Measurements from ENCODE around the gene PTPN22. TPM values are rescaled to one million over a fixed set of nuclear protein-coding genes. Genes with fewer than 3 reads are reported as not detected.

The PTPN22 gene
- polyA plus RNA-seq, 1 donor (not counting 4 experiments of a cell fraction or from before 2014, with no cell fraction given): 0.39 TPM

GRCh38 chr1:113904674-113905434, 33.3 kb upstream of the PTPN22 start, which contains the start of the genes AP4B1 and DCLRE1B:
Gene AP4B1, minus strand, starts transcription at chr1:113904799. Its CDS starts 82 bp downstream, at chr1:113904717.
Gene DCLRE1B, plus strand, starts transcription at chr1:113905326. Its CDS starts 261 bp downstream, at chr1:113905587.
- dilution Hi-C loops (cut with MboI; ENCODE audit: extremely low pct_ligation_motif_present, low sequenced_read_pairs): no loop called here
- Histone ChIP-seq H3K4me2 (ENCODE audit: control insufficient read depth, extremely low read depth, insufficient read depth, low read depth, low read length) (peak within 1 kb of the TSS; percentile 95), H3K27ac (ENCODE audit: control insufficient read depth, insufficient read depth, low read length) (peak within 1 kb of the TSS; percentile 86), H3K27me3 (ENCODE audit: control insufficient read depth, extremely low read depth, insufficient read depth, low read length) (no peaks in the 10 kb centered on the region), H4K20me1 (ENCODE audit: control insufficient read depth, extremely low read depth, insufficient read depth, low read length) (no peaks in the 10 kb centered on the region), H3K79me2 (ENCODE audit: control insufficient read depth, insufficient read depth, low read length) (peaks cover 16% of the 10 kb centered on the region), H2AFZ (ENCODE audit: control insufficient read depth, low read length) (peak within 1 kb of the TSS; percentile 98), H3K9me3 (ENCODE audit: control insufficient read depth, low read depth, low read length) (no peaks in the 10 kb centered on the region), H3K9me1 (ENCODE audit: control insufficient read depth, extremely low read depth, insufficient read depth, low read length) (no peaks in the 10 kb centered on the region), H3K9ac (ENCODE audit: control insufficient read depth, extremely low read depth, insufficient read depth, low read length) (peak within 1 kb of the TSS; percentile 91), H3K4me1 (ENCODE audit: control insufficient read depth, extremely low read depth, insufficient read depth, low read length) (peaks cover 14% of the 10 kb centered on the region), H3K36me3 (ENCODE audit: control insufficient read depth in 2 of 2, extremely low read depth in 1 of 2, insufficient read depth in 2 of 2, low read length in 2 of 2) (peaks cover 3 to 14% of the 10 kb centered on the region in 2 experiments), H3K4me3 (ENCODE audit: control insufficient read depth in 2 of 3, extremely low read depth in 1 of 3, insufficient read depth in 2 of 3, low read depth in 1 of 3, low read length in 3 of 3) (peak within 1 kb of the TSS; percentile 67 to 98 (median 86))
- DNase-seq (ENCODE audit: low read depth, low spot score) (peak; percentile 97), FAIRE-seq (peak; percentile 74)
- no peak for TF ChIP-seq EZH2 (IDR thresholded peaks at IDR 0.05; ENCODE audit: low read length)
- peak; percentile 65 to 92 (median 91) for TF ChIP-seq CTCF (optimal IDR thresholded peaks at IDR 0.05 in 1 of 3, IDR thresholded peaks at IDR 0.05 in 1 of 3, conservative IDR thresholded peaks at IDR 0.05 in 1 of 3; ENCODE audit: extremely low read depth in 1 of 3, insufficient read depth in 2 of 3, low read length in 3 of 3)

- DNase-seq (ENCODE audit: low read depth, low spot score) (no peak), FAIRE-seq (no peak)
- H3K27me3 ChIP-seq (ENCODE audit: control insufficient read depth, extremely low read depth, insufficient read depth, low read length): no peaks in the 10 kb centered on the region
- dilution Hi-C loops (cut with MboI; ENCODE audit: extremely low pct_ligation_motif_present, low sequenced_read_pairs): no loop called here
- H3K4me2 ChIP-seq (ENCODE audit: control insufficient read depth, extremely low read depth, insufficient read depth, low read depth, low read length): peak overlapping the region; percentile 89
- H3K4me1 ChIP-seq (ENCODE audit: control insufficient read depth, extremely low read depth, insufficient read depth, low read length): peaks cover 14% of the 10 kb centered on the region
- H3K4me3 ChIP-seq (ENCODE audit: control insufficient read depth in 2 of 3, extremely low read depth in 1 of 3, insufficient read depth in 2 of 3, low read depth in 1 of 3, low read length in 3 of 3): peak overlapping the region; percentile 66 to 84 (median 67)
- H3K9me3 ChIP-seq (ENCODE audit: control insufficient read depth, low read depth, low read length): no peaks in the 10 kb centered on the region
- peak overlapping the region; percentile 92 for H2AFZ ChIP-seq (ENCODE audit: control insufficient read depth, low read length)
- H3K9me1 ChIP-seq (ENCODE audit: control insufficient read depth, extremely low read depth, insufficient read depth, low read length): no peaks in the 10 kb centered on the region
- H3K79me2 ChIP-seq (ENCODE audit: control insufficient read depth, insufficient read depth, low read length): peaks cover 16% of the 10 kb centered on the region
- peaks cover 6 to 13% of the 10 kb centered on the region in 2 experiments for H3K36me3 ChIP-seq (ENCODE audit: control insufficient read depth in 2 of 2, extremely low read depth in 1 of 2, insufficient read depth in 2 of 2, low read length in 2 of 2)
- H3K27ac ChIP-seq (ENCODE audit: control insufficient read depth, insufficient read depth, low read length): peak overlapping the region; percentile 86
- no peaks in the 10 kb centered on the region for H4K20me1 ChIP-seq (ENCODE audit: control insufficient read depth, extremely low read depth, insufficient read depth, low read length)
- no peak for TF ChIP-seq EZH2 (IDR thresholded peaks at IDR 0.05; ENCODE audit: low read length)
- no peak for TF ChIP-seq CTCF (optimal IDR thresholded peaks at IDR 0.05 in 1 of 3, IDR thresholded peaks at IDR 0.05 in 1 of 3, conservative IDR thresholded peaks at IDR 0.05 in 1 of 3; ENCODE audit: extremely low read depth in 1 of 3, insufficient read depth in 2 of 3, low read length in 3 of 3)
- H3K9ac ChIP-seq (ENCODE audit: control insufficient read depth, extremely low read depth, insufficient read depth, low read length): peak overlapping the region; percentile 82
Observed at GRCh38 chr1:113904293-113904673, 32.8 kb upstream of the PTPN22 start.
